ENCODE data around the gene MYO1E. TPM values are rescaled to one million over a fixed set of nuclear protein-coding genes. Genes with fewer than 3 reads are reported as not detected.

MYO1E gene
- total and polyA plus RNA-seq, 2 of the 4 experiments (the other 2 are of a cell fraction) = 13.4 to 37.3 TPM

DNA sequence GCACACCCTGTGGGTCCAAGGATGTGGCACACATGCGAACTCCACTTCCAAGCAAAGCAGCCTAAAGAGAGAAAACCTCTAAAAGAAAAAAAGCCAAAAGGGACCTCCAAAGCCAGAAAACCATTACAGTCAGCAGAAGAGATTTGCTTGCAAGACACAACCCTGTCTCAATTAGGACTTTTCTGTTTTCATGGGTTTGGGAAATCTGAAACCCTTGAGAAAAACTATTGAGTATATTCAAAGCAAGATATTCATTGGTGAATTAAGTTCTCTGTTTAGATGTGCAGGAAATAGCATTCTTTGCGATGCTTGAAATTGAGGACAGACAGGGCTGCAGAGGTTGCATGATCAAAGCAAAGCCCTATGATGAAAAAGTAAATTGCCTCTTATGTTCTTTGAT is 176.3 kb downstream of the MYO1E start:
- Histone ChIP-seq H3K4me1 (ENCODE audit: control insufficient read depth, insufficient read depth, low read length) (peaks cover 13% of the 10 kb centered on the region), H2AFZ (replicated peaks; ENCODE audit: low read length, poor library complexity) (no peak overlapping the region), H3K4ac (ENCODE audit: low read depth, low read length) (no peak overlapping the region), H4K20me1 (ENCODE audit: insufficient read depth, low read length) (peaks cover 5% of the 10 kb centered on the region), H3K9me3 (ENCODE audit: control insufficient read depth, insufficient read depth, low read length) (no peaks in the 10 kb centered on the region), H3K27me3 (ENCODE audit: control insufficient read depth, insufficient read depth, low read length) (no peaks in the 10 kb centered on the region), H4K91ac (ENCODE audit: insufficient read depth, low read depth, low read length) (no peak overlapping the region), H3K4me3 (ENCODE audit: insufficient read depth, low read depth, low read length) (no peak overlapping the region), H3K14ac (replicated peaks; ENCODE audit: low read depth, low read length) (no peak overlapping the region), H4K5ac (ENCODE audit: low read depth, low read length) (no peak overlapping the region), H2BK20ac (ENCODE audit: low read depth, low read length) (no peak overlapping the region), H3K23ac (ENCODE audit: low read depth, low read length) (no peak overlapping the region), H3K56ac (ENCODE audit: extremely low read depth, insufficient read depth, low read length) (no peak overlapping the region), H3K79me1 (ENCODE audit: low read depth in 1 of 2, low read length in 2 of 2) (peaks cover 0 to 29% of the 10 kb centered on the region in 2 experiments; a peak in 2 of 4 replicates), H4K8ac (ENCODE audit: low read depth in 2 of 2, low read length in 2 of 2) (no peak overlapping the region), H3K9me1 (ENCODE audit: insufficient read depth, low read length) (peaks cover 22% of the 10 kb centered on the region), H2BK5ac (ENCODE audit: low read depth, low read length, poor library complexity, severe bottlenecking) (no peak overlapping the region), H2AK5ac (ENCODE audit: low read depth, low read length) (peak overlapping the region; percentile 54; the same call in 1 of the 2 replicates), H3K4me2 (ENCODE audit: low read depth, low read length) (no peak overlapping the region), H3K27ac (ENCODE audit: insufficient read depth, low read length) (no peak overlapping the region), H2BK120ac (ENCODE audit: low read depth, low read length) (no peak overlapping the region), H2BK15ac (ENCODE audit: low read depth, low read length) (no peak overlapping the region), H3K36me3 (ENCODE audit: control insufficient read depth, insufficient read depth, low read length) (peaks cover 13% of the 10 kb centered on the region), H3K18ac (ENCODE audit: low read depth, low read length) (no peak overlapping the region), H3K9ac (ENCODE audit: low read depth, low read length) (no peak overlapping the region), H2AK9ac (replicated peaks; ENCODE audit: low read depth, low read length, poor library complexity) (no peak overlapping the region)
- intact Hi-C loops (cut with micrococcal nuclease) (no loop called here), dilution Hi-C loops (cut with HindIII; ENCODE audit: low sequenced_read_pairs, unreplicated experiment) (no loop called here), in situ Hi-C loops (cut with MboI; ENCODE audit: low sequenced_read_pairs) (no loop called here)
- DNase-seq (no peak), ATAC-seq (ENCODE audit: low read depth) (peak; percentile 30; the same call in 1 of the 2 replicates)
- BruUV-seq (replicated peaks) = no TSS peak
- POLR2A ChIA-PET (ENCODE audit: unreplicated experiment) = no interaction called here
- CTCF ChIA-PET = no interaction called here
- no CpG with 5 or more reads among the region's 2 CpGs for WGBS, 2 experiments (ENCODE audit: extremely low coverage in 2 of 2, insufficient read length in 1 of 2)
- TF ChIP-seq CHD1 (IDR thresholded peaks at IDR 0.05; ENCODE audit: low read depth, low read length) (no peak), MAZ (IDR thresholded peaks at IDR 0.05; ENCODE audit: borderline replicate concordance, low read depth, low read length) (no peak), POLR2A (IDR thresholded peaks at IDR 0.05; ENCODE audit: low read depth, low read length) (no peak), RCOR1 (IDR thresholded peaks at IDR 0.05; ENCODE audit: insufficient replicate concordance, low read length) (no peak), FOS (IDR thresholded peaks at IDR 0.05; ENCODE audit: low read depth, low read length) (no peak), SMC3 (IDR thresholded peaks at IDR 0.05; ENCODE audit: low read depth, low read length) (no peak), BHLHE40 (IDR thresholded peaks at IDR 0.05; ENCODE audit: low read depth, low read length) (no peak)
- TF ChIP-seq, protein P1, sequence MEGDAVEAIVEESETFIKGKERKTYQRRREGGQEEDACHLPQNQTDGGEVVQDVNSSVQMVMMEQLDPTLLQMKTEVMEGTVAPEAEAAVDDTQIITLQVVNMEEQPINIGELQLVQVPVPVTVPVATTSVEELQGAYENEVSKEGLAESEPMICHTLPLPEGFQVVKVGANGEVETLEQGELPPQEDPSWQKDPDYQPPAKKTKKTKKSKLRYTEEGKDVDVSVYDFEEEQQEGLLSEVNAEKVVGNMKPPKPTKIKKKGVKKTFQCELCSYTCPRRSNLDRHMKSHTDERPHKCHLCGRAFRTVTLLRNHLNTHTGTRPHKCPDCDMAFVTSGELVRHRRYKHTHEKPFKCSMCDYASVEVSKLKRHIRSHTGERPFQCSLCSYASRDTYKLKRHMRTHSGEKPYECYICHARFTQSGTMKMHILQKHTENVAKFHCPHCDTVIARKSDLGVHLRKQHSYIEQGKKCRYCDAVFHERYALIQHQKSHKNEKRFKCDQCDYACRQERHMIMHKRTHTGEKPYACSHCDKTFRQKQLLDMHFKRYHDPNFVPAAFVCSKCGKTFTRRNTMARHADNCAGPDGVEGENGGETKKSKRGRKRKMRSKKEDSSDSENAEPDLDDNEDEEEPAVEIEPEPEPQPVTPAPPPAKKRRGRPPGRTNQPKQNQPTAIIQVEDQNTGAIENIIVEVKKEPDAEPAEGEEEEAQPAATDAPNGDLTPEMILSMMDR (conservative IDR thresholded peaks at IDR 0.05; ENCODE audit: low read depth, low read length) = no peak
- TF ChIP-seq, protein P2, sequence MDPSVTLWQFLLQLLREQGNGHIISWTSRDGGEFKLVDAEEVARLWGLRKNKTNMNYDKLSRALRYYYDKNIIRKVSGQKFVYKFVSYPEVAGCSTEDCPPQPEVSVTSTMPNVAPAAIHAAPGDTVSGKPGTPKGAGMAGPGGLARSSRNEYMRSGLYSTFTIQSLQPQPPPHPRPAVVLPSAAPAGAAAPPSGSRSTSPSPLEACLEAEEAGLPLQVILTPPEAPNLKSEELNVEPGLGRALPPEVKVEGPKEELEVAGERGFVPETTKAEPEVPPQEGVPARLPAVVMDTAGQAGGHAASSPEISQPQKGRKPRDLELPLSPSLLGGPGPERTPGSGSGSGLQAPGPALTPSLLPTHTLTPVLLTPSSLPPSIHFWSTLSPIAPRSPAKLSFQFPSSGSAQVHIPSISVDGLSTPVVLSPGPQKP (IDR thresholded peaks at IDR 0.05; ENCODE audit: borderline replicate concordance, low read depth, low read length) = no peak

All from IMR-90 (cell line).